GM21526 (cell line): Measurements from ENCODE around the gene TMEM256.
"Not testable (repeated sequence)": the region's sequence is repeated elsewhere in the genome, so short reads cannot be mapped to it uniquely, and the experiment has no call there.

Experiments used
- ATAC-seq: cut with Tn5 transposase; IDR thresholded peaks from one replicate; pipeline ENCODE4 v1.9.1; 2021; ENCODE audit warnings: moderate library complexity; ENCODE audit not compliant: unreplicated experiment, low FRiP score

TMEM256 gene

GRCh38 chr17:7389924-7390910, 13.7 kb downstream of the TMEM256 start:
- ATAC-seq: no peak

GRCh38 chr17:7388856-7389255, 15.0 kb downstream of the TMEM256 start:
- no peak for ATAC-seq

GRCh38 chr17:7384489-7385081, 19.3 kb downstream of the TMEM256 start:
- no peak for ATAC-seq

GRCh38 chr17:7383742-7384488, 20.0 kb downstream of the TMEM256 start:
- ATAC-seq: peak; percentile 62

- ATAC-seq: no peak
These were observed 20.5 kb downstream of the TMEM256 start for GRCh38 chr17:7383371-7383741.

- no peak for ATAC-seq
These were observed 21.0 kb downstream of the TMEM256 start for GRCh38 chr17:7382901-7383300.

- no peak for ATAC-seq
These were observed 22.8 kb downstream of the TMEM256 start, which contains the start of gene TNK1 for GRCh38 chr17:7380855-7381683. TNK1 (plus strand) TSS chr17:7381089; CDS start chr17:7382927, 1,838 bp downstream.

- ATAC-seq: no peak
These were observed 23.6 kb downstream of the TMEM256 start for GRCh38 chr17:7380321-7380720.

GRCh38 chr17:7379134-7379533, 24.8 kb downstream of the TMEM256 start:
- ATAC-seq: no peak

- no peak for ATAC-seq
These were observed 29.5 kb downstream of the TMEM256 start for GRCh38 chr17:7374353-7374752.

- ATAC-seq: no peak
These were observed 33.0 kb downstream of the TMEM256 start for GRCh38 chr17:7370853-7371252.

- no peak for ATAC-seq
These were observed 34.1 kb downstream of the TMEM256 start for GRCh38 chr17:7369825-7370224.

- not testable (repeated sequence) for ATAC-seq
These were observed 35.3 kb downstream of the TMEM256 start for GRCh38 chr17:7368599-7368994.

- ATAC-seq: no peak
These were observed 35.8 kb downstream of the TMEM256 start for GRCh38 chr17:7367918-7368598.

GRCh38 chr17:7367083-7367482, 36.8 kb downstream of the TMEM256 start:
- no peak for ATAC-seq

GRCh38 chr17:7365963-7366362, 37.9 kb downstream of the TMEM256 start:
- not testable (repeated sequence) for ATAC-seq

- no peak for ATAC-seq
These were observed 40.6 kb downstream of the TMEM256 start for GRCh38 chr17:7363311-7363710.

GRCh38 chr17:7361906-7362305, 42.0 kb downstream of the TMEM256 start:
- no peak for ATAC-seq

GRCh38 chr17:7357381-7357780, 46.5 kb downstream of the TMEM256 start:
- ATAC-seq: no peak

GRCh38 chr17:7356756-7357155, 47.1 kb downstream of the TMEM256 start:
- ATAC-seq: no peak
